OCI-LY1 (cell line): ENCODE results near the gene ZNF669.

Experiments
- H2AFZ ChIP-seq: fragments of 200-600 bp; sonication (generic), shearing (Covaris generic); 2 replicates; pipeline ENCODE4 v1.6.0; 2014; ENCODE audit warnings: antibody characterized with exemption, mild to moderate bottlenecking, low read length
- H3F3A ChIP-seq: fragments of 200-600 bp; sonication (generic), shearing (Covaris generic); 2 replicates; pipeline ENCODE4 v1.6.0; 2014; ENCODE audit warnings: mild to moderate bottlenecking, antibody characterized with exemption, low read length, moderate library complexity; ENCODE audit not compliant: insufficient read depth
- H3K27ac ChIP-seq: fragments of 200-600 bp; sonication (generic); 2 replicates; pipeline ENCODE4 v1.5.1; 2014; ENCODE audit warnings: low read length, mixed run types, mild to moderate bottlenecking, low read depth; ENCODE audit not compliant: poor library complexity, severe bottlenecking
- H3K27me3 ChIP-seq: fragments of 200-600 bp; sonication (generic); 2 replicates; pipeline ENCODE4 v1.6.0; 2014; ENCODE audit warnings: antibody characterized with exemption, mild to moderate bottlenecking, low read length, moderate library complexity; ENCODE audit not compliant: insufficient read depth
- H3K36me3 ChIP-seq: fragments of 200-600 bp; sonication (generic); 2 replicates; pipeline ENCODE4 v1.6.1; 2014; ENCODE audit warnings: mild to moderate bottlenecking, antibody characterized with exemption, low read length, moderate library complexity, mixed read lengths; ENCODE audit not compliant: insufficient read depth
- H3K4me1 ChIP-seq: fragments of 200-600 bp; sonication (generic); 2 replicates; pipeline ENCODE4 v1.5.1; 2014; ENCODE audit warnings: mild to moderate bottlenecking, low read length, moderate library complexity; ENCODE audit not compliant: insufficient read depth, severe bottlenecking
- H3K4me2 ChIP-seq: fragments of 200-600 bp; sonication (generic), shearing (Covaris generic); 2 replicates; pipeline ENCODE4 v1.6.1; 2014; ENCODE audit warnings: low read length
- H3K4me3 ChIP-seq: fragments of 200-600 bp; sonication (generic); 2 replicates; pipeline ENCODE4 v1.5.1; 2014; ENCODE audit warnings: low read length, low read depth, mild to moderate bottlenecking, mixed read lengths; ENCODE audit not compliant: poor library complexity, severe bottlenecking
- H3K79me2 ChIP-seq: fragments of 200-600 bp; shearing (Covaris generic); 2 replicates; pipeline ENCODE4 v1.6.1; 2016; ENCODE audit warnings: mixed run types, low read length, mixed read lengths; ENCODE audit not compliant: insufficient read depth
- H3K9ac ChIP-seq: fragments of 200-600 bp; sonication (generic), shearing (Covaris generic); 2 replicates; pipeline ENCODE4 v1.6.1; 2014; ENCODE audit warnings: mild to moderate bottlenecking, low read length, mixed read lengths
- H3K9me2 ChIP-seq: fragments of 200-600 bp; sonication (generic), shearing (Covaris generic); 2 replicates; pipeline ENCODE4 v1.6.1; 2014; ENCODE audit warnings: low read depth, mild to moderate bottlenecking, low read length, mixed read lengths
- H3K9me3 ChIP-seq: fragments of 200-600 bp; shearing (Covaris generic); 2 replicates; pipeline ENCODE4 v1.6.1; 2014; ENCODE audit warnings: low read length, mixed read lengths
- H4K20me1 ChIP-seq: fragments of 200-600 bp; sonication (generic), shearing (Covaris generic); 2 replicates; pipeline ENCODE4 v1.6.0; 2016; ENCODE audit warnings: mild to moderate bottlenecking, low read length; ENCODE audit not compliant: insufficient read depth
- CTCF ChIP-seq: fragments of 200-600 bp; sonication (generic), shearing (Covaris generic); IDR thresholded peaks from 2 replicates; pipeline ENCODE4 v1.5.1; 2017; ENCODE audit warnings: mild to moderate bottlenecking, antibody characterized with exemption, low read length, moderate library complexity, mixed read lengths
- EZH2 ChIP-seq: fragments of 200-600 bp; sonication (generic), shearing (Covaris generic); IDR thresholded peaks from 2 replicates; pipeline ENCODE4 v1.8.0; 2017; ENCODE audit warnings: borderline replicate concordance, mixed run types, mild to moderate bottlenecking, antibody characterized with exemption, low read length, moderate library complexity, mixed read lengths

Gene ZNF669

GRCh38 chr1:247096544-247096943 lies 7.6 kb downstream of the ZNF669 start:
- Histone ChIP-seq H3K4me2 (no peak overlapping the region), H3F3A (no peaks in the 10 kb centered on the region)
- TF ChIP-seq EZH2 (no peak), CTCF (no peak)

GRCh38 chr1:247096112-247096511 lies 8.0 kb downstream of the ZNF669 start:
- Histone ChIP-seq H3K4me1 (no peaks in the 10 kb centered on the region), H3K9me2 (no peaks in the 10 kb centered on the region), H3K4me2 (no peak overlapping the region), H3K9me3 (peaks cover 33% of the 10 kb centered on the region), H4K20me1 (no peaks in the 10 kb centered on the region), H3K27ac (no peak overlapping the region), H3K79me2 (no peaks in the 10 kb centered on the region), H3K4me3 (no peak overlapping the region), H3F3A (no peaks in the 10 kb centered on the region), H3K36me3 (peaks cover 38% of the 10 kb centered on the region), H3K9ac (no peak overlapping the region), H3K27me3 (no peaks in the 10 kb centered on the region), H2AFZ (no peak overlapping the region)
- TF ChIP-seq CTCF (no peak), EZH2 (no peak)

More at GRCh38 chr1:247096544-247096943, 7.6 kb downstream of the ZNF669 start:
- Histone ChIP-seq H3K4me1 (no peaks in the 10 kb centered on the region), H3K9ac (no peak overlapping the region), H3K27me3 (no peaks in the 10 kb centered on the region), H3K27ac (no peak overlapping the region), H3K9me2 (no peaks in the 10 kb centered on the region), H3K4me3 (no peak overlapping the region), H4K20me1 (no peaks in the 10 kb centered on the region), H2AFZ (no peak overlapping the region), H3K79me2 (no peaks in the 10 kb centered on the region), H3K36me3 (peaks cover 42% of the 10 kb centered on the region), H3K9me3 (peaks cover 38% of the 10 kb centered on the region)

- Histone ChIP-seq H3K79me2 (no peaks in the 10 kb centered on the region), H3K36me3 (no peaks in the 10 kb centered on the region), H3K9ac (no peak overlapping the region), H3K4me1 (no peaks in the 10 kb centered on the region), H4K20me1 (no peaks in the 10 kb centered on the region), H3K9me2 (no peaks in the 10 kb centered on the region), H2AFZ (no peak overlapping the region), H3K27ac (no peak overlapping the region), H3K4me2 (no peak overlapping the region), H3K27me3 (no peaks in the 10 kb centered on the region), H3K9me3 (no peaks in the 10 kb centered on the region), H3K4me3 (no peak overlapping the region), H3F3A (no peaks in the 10 kb centered on the region)
- TF ChIP-seq EZH2 (no peak), CTCF (no peak)
Measured at GRCh38 chr1:247090455-247090854, 13.7 kb downstream of the ZNF669 start.
